ENCODE measurements around the gene GMIP.

DNA sequence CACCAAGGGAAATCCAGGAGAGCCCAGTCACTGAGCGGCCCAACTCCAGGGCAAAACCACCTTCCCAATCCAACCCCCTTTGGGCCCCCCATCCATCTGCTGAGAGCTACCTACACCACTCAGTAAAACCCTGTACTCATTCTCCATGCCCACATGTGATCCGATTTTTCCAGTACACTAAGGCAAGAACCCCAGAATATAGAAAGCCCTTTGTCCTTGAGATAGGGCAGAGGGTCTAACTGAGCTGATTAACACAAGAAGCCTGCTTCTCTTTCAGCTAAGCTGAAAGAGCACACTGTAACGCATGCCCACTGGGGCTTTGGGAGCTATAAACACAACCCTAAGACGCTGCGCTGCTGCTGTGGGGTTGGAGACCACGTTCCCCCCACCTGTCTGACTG is 61.0 kb downstream of the GMIP start:
- TF ChIP-seq, protein P1, sequence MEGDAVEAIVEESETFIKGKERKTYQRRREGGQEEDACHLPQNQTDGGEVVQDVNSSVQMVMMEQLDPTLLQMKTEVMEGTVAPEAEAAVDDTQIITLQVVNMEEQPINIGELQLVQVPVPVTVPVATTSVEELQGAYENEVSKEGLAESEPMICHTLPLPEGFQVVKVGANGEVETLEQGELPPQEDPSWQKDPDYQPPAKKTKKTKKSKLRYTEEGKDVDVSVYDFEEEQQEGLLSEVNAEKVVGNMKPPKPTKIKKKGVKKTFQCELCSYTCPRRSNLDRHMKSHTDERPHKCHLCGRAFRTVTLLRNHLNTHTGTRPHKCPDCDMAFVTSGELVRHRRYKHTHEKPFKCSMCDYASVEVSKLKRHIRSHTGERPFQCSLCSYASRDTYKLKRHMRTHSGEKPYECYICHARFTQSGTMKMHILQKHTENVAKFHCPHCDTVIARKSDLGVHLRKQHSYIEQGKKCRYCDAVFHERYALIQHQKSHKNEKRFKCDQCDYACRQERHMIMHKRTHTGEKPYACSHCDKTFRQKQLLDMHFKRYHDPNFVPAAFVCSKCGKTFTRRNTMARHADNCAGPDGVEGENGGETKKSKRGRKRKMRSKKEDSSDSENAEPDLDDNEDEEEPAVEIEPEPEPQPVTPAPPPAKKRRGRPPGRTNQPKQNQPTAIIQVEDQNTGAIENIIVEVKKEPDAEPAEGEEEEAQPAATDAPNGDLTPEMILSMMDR (IDR thresholded peaks at IDR 0.05; ENCODE audit: low read depth, low read length, poor library complexity, severe bottlenecking), result no peak
- no peak for TF ChIP-seq EZH2phosphoT487 (IDR thresholded peaks at IDR 0.05; ENCODE audit: borderline replicate concordance, low read length)
